Fibroblast of lung (primary cell): ENCODE data around the gene TENM3.

Source experiments
- CTCF ChIP-seq, 2 donors: IDR thresholded peaks in 1 of 2; conservative IDR thresholded peaks in 1 of 2; 1 replicate in 1 of 2; 2 replicates in 1 of 2; pipeline ENCODE4 v1.5.1; 2011 to 2012; ENCODE audit warnings: low read length in 2 of 2, control low read depth in 1 of 2, inconsistent platforms in 1 of 2, low read depth in 1 of 2, mild to moderate bottlenecking in 1 of 2
- EZH2 ChIP-seq: IDR thresholded peaks from 2 replicates; pipeline ENCODE4 v1.5.1; 2012; ENCODE audit warnings: low read length, control low read depth, mild to moderate bottlenecking; ENCODE audit errors: missing control alignments

GRCh38 chr4:182478475-182478874 lies 235.3 kb downstream of the TENM3 start:
- TF ChIP-seq CTCF (conservative IDR thresholded peaks at IDR 0.05 in 1 of 2, IDR thresholded peaks at IDR 0.05 in 1 of 2; ENCODE audit: low read depth in 1 of 2, low read length in 2 of 2) (peak; percentile 43 to 61), EZH2 (no peak)
